Stimulated activated naive CD8-positive, alpha-beta T cell treated with anti-CD3 and anti-CD28 coated beads, Interleukin-15, amount 100 ng/mL, for 72 hours (primary cell): ENCODE results near the gene SPDYE1.

Source experiments
- ATAC-seq: fragments of 150-1000 bp; cut with Tn5 transposase; 2 replicates; pipeline ENCODE4 v1.10.0; 2021; ENCODE audit warnings: mild to moderate bottlenecking, moderate library complexity
- DNase-seq, 2 donors: peaks; one replicate each; pipeline ENCODE4 v3.0.0; 2021 to 2022
- H3K27ac Mint-ChIP-seq, 2 donors: one replicate each; pipeline ENCODE4 v1.8.0; 2022; ENCODE audit warnings: mild to moderate bottlenecking in 2 of 2, mixed read lengths in 2 of 2, moderate library complexity in 2 of 2
- H3K27me3 Mint-ChIP-seq: one replicate; pipeline ENCODE4 v1.8.0; 2022; ENCODE audit warnings: mixed read lengths
- H3K4me1 Mint-ChIP-seq: one replicate; pipeline ENCODE4 v1.8.0; 2022; ENCODE audit warnings: mild to moderate bottlenecking, mixed read lengths
- H3K4me3 Mint-ChIP-seq, 2 donors: one replicate each; pipeline ENCODE4 v1.8.0; 2022; ENCODE audit warnings: mild to moderate bottlenecking in 2 of 2, mixed read lengths in 2 of 2, moderate library complexity in 1 of 2
- H3K9me3 Mint-ChIP-seq, 2 donors: one replicate each; pipeline ENCODE4 v1.8.0; 2022; ENCODE audit warnings: mixed read lengths in 2 of 2

Gene SPDYE1

DNA sequence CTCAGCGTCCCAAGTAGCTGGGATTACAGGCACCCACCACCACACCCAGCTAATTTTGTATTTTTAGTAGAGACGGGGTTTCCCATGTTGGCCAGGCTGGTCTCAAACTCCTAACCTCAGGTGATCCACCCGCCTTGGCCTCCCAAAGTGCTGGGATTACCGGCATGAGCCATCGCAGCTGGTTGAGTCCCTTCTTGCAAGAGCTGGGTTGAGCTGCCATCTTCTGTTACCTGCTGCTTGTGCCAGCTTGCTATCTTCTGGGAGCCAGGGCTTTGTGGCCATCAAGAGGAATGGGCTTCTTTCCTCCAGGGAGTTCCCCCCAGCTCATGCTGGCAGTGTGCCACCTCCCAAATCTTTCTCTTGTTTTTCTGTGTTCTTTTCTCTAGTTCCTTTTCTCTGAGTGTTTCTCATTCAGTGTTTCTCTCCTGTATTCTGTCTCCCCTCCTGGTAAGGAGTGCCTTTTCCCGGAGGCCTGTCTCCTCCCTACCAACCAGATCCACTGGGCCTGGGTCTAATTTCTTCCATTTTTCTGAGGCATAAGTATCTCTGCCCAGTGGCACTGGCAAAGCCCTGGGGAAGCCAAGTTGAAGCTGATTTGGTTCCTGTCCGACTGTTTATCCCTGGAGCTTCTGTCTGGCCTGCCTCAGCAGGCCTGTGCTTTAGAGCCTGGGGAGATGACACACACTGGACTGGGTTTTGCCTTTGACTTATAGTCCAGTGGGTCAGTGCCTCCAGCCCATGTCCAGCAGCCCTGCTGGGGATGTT lies 50.5 kb downstream of the SPDYE1 start:
- Mint-ChIP-seq H3K9me3 (no peaks in the 10 kb centered on the region), H3K4me1 (peaks cover 85% of the 10 kb centered on the region), H3K4me3 (peak overlapping the region; percentile 17 to 29), H3K27ac (peak overlapping the region; percentile 67 to 74), H3K27me3 (no peaks in the 10 kb centered on the region)
- DNase-seq (no peak), ATAC-seq (no peak)

DNA sequence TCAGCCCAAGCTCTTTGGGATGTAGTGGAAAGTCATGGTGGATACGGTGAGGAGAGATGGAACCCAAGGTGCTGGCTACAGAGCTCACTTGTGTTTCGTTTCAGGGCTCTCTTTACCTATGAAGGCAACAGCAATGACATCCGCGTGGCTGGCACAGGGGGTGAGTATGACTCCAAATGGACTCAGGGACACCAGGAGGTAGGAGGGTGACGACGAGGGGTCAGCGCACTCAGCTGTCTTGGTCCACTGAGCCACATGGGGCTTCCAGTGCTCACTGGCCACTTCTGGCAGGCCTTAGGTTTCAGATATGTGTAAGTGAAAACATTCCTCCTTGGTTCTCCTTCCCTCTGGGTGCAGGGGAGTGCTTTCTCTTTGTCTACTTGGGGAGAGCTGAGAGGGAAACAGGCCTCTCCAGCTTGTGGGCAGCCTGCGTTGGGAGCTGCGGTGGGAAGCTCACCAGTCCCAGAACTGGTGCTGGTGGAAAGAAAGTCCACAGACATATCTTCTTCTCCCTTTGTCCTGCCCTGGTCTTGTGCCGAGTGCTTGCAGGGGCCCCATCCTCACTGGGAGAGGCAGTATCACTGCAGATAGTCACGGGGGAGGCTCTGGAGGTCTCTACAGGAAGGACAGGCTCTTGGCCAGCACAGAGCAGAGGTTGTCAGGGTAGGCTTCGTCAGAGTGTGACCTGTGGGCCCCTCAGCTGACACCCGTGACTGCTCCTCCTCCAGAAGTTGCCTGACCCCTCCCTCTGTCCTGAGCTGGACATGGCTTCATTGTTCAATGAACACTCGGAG lies 52.6 kb downstream of the SPDYE1 start:
- H3K9me3 Mint-ChIP-seq, result no peaks in the 10 kb centered on the region
- peaks cover 77% of the 10 kb centered on the region for H3K4me1 Mint-ChIP-seq
- no peak for DNase-seq
- ATAC-seq, result no peak
- H3K27ac Mint-ChIP-seq, result peak overlapping the region; percentile 80 to 87
- no peaks in the 10 kb centered on the region for H3K27me3 Mint-ChIP-seq
- peak overlapping the region in 1 of 2 donors; percentile 19 for H3K4me3 Mint-ChIP-seq

DNA sequence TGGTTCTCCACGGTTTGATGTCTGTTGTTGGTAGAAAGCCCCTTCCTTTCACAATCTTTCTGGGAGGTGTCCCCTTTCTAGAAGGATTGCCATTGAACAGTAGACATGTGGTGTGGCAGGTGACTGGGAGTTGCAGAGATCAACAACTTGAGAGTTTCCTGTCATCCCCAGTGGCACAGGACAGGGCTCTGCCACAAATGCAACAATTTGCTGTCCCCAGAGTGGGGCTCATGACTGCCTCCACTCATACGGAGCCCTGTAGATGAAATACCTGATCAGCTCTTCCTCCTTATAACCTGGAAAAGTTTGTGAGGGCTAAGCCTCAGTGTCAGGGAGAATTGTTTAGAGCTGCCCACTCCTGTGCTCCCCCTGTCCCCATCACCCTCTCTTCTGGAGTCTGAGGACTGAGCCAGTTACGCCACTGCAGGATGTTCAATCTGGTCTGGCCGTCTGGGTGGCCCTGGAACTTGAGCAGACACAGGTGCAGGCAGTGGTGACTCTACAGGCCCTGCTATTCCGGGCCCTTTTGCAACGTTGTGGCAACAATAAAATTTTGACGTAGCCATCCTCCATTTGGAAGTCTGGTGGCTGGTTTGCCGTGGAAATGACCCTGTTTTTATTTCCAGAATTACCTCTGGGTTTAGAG lies 53.3 kb downstream of the SPDYE1 start:
- Mint-ChIP-seq H3K4me1 (peaks cover 76% of the 10 kb centered on the region), H3K9me3 (no peaks in the 10 kb centered on the region), H3K27me3 (no peaks in the 10 kb centered on the region), H3K4me3 (no peak overlapping the region), H3K27ac (peak overlapping the region in 1 of 2 donors; percentile 87)
- DNase-seq (no peak), ATAC-seq (no peak)

DNA sequence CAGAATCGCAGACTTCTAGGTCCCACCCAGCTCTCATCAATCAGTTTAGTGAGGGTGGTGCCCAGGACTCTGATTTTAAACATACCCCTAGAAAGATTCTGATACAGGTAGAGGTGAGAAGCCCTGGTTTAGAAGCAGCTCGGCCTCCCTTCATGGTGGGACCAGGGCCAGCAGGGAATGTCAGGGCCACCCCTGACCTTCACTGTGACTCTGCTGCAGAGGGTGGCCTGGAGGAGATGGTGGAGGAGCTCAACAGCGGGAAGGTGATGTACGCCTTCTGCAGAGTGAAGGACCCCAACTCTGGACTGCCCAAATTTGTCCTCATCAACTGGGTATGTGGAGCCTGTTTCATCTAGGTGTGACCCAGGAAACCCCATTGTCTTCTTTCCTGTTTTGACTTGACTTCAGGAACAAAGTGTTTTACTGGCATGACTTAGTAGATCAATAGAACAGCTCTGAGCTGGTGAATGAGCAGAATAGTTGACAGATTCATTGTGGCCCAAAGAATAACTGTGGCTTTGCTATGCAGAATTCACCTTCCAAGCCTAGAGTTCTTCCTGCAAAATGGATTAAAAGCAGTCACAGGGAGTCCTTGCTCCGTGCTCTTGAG lies 54.0 kb downstream of the SPDYE1 start:
- ATAC-seq (no peak), DNase-seq (no peak)
- Mint-ChIP-seq H3K27ac (peak overlapping the region in 1 of 2 donors; percentile 46), H3K4me3 (no peak overlapping the region), H3K9me3 (no peaks in the 10 kb centered on the region), H3K27me3 (no peaks in the 10 kb centered on the region), H3K4me1 (peaks cover 72% of the 10 kb centered on the region)

DNA sequence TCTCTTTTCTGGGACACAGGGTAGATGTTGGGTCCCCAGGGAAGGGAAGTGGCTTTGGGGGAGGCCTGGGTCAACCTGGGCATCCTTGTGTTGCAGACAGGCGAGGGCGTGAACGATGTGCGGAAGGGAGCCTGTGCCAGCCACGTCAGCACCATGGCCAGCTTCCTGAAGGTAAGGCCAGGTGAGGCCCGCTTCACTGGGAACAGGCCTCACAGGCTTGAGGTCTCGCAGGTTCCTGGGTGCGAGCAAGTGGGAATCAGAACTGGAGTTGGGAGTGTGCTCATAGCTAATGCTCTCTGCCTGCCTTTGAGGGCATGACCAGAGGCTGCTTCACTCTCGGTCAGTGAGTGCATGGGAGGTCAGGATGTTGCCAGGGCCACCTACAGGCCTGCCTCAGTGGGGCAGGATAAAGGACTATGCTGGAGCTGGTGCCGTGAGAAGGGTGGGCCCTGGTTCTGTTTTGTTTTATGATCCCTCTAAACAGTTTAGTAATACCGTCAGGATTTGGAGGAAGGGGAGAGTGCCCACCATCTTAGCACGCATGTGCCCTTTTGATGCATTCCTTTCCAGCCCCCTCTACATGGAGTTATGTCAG lies 55.2 kb downstream of the SPDYE1 start:
- peak; percentile 52 for ATAC-seq
- H3K4me1 Mint-ChIP-seq, result peaks cover 72% of the 10 kb centered on the region
- H3K27ac Mint-ChIP-seq, result no peak overlapping the region
- H3K9me3 Mint-ChIP-seq, result no peaks in the 10 kb centered on the region
- H3K27me3 Mint-ChIP-seq, result no peaks in the 10 kb centered on the region
- no peak overlapping the region for H3K4me3 Mint-ChIP-seq
- no peak for DNase-seq

DNA sequence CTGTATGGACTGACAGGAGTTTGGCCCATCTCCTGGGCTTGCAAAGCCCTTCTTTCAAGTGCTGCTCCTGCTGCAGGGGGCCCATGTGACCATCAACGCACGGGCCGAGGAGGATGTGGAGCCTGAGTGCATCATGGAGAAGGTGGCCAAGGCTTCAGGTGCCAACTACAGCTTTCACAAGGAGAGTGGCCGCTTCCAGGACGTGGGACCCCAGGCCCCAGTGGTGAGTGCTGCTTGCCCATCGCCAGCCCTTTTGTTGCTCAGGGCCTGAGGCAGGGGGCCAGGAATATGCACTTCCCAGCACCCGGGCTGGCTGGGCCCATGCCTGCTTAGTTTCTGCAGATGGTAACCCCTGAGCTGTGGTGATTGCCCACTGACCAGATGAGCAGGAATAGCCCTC lies 59.0 kb downstream of the SPDYE1 start:
- H3K9me3 Mint-ChIP-seq, result no peaks in the 10 kb centered on the region
- peaks cover 50% of the 10 kb centered on the region for H3K4me1 Mint-ChIP-seq
- H3K27ac Mint-ChIP-seq, result no peak overlapping the region
- no peak for DNase-seq
- H3K4me3 Mint-ChIP-seq, result no peak overlapping the region
- H3K27me3 Mint-ChIP-seq, result no peaks in the 10 kb centered on the region
- no peak for ATAC-seq

DNA sequence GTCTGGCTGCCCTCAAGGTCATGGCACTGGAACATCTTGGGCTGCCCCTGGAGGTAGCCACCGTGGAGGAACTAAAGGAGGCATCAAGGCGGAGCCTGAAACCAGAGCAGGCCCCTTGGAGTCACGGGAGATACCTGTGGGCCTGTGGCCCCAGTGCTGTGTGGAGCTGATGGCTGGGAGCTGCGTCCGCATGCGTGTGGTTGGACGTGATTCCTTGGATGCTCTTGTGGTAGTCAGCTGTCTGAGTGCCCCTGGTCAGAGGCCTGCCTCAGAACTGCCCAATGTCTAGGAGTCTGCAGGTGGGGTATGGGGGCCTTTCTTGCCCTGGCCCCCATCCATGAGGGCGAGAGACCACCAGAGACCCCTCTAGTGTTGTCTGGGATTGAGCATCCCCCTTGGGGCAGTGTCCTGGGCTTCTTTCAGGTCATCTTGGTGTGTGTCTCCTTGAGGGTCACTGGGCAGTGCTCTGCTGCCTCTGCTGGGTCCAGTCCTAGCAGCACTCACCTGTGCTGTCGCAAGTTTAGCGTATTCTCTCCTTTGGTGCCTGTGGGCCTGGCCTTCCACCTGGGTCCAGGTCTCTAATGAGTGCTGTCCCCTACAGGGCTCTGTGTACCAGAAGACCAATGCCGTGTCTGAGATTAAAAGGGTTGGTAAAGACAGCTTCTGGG lies 59.6 kb downstream of the SPDYE1 start:
- no peaks in the 10 kb centered on the region for H3K27me3 Mint-ChIP-seq
- peaks cover 44% of the 10 kb centered on the region for H3K4me1 Mint-ChIP-seq
- peak overlapping the region in 1 of 2 donors; percentile 42 for H3K27ac Mint-ChIP-seq
- ATAC-seq (no peak), DNase-seq (no peak)
- H3K4me3 Mint-ChIP-seq, result peak overlapping the region in 1 of 2 donors; percentile 32
- no peaks in the 10 kb centered on the region for H3K9me3 Mint-ChIP-seq

DNA sequence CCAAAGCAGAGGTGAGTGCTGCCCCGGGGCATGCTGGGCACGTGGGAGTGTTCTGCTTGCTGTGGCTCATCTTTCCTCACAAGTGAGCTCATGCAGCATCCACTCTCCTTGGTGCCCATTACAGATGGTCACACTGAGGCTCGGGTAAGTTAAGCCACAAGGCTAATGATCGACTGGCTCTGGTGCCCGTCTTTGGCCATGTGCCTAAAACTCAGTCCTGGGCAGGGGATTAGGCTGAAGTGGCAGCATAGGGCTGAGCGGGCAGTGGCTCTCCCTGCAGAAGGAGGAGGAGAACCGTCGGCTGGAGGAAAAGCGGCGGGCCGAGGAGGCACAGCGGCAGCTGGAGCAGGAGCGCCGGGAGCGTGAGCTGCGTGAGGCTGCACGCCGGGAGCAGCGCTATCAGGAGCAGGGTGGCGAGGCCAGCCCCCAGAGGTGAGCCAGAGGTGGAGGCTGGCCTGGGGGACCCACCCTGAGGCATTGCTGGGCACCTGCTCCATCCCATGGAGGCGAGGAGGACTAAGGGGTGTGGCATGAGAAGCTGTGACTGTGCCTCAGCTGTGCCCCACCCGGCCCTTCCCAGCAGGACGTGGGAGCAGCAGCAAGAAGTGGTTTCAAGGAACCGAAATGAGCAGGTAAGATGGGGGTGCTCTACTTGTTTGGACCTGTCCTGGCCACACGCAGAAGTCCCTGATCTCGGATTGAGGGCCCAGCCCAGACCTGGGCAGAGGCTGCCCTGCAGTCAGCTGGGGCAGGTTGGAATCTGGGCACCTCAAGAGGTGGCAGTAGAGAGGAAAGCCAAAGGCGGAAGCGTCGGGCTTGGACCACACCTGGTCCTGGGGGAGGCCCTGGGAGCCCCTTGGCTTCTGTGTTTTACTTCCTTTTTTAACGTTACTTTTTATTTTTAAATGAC lies 60.4 kb downstream of the SPDYE1 start:
- Mint-ChIP-seq H3K4me1 (peaks cover 37% of the 10 kb centered on the region), H3K27me3 (no peaks in the 10 kb centered on the region), H3K9me3 (no peaks in the 10 kb centered on the region), H3K27ac (peak overlapping the region; percentile 73 to 88), H3K4me3 (peak overlapping the region in 1 of 2 donors; percentile 32)
- no peak for ATAC-seq
- DNase-seq, result no peak

DNA sequence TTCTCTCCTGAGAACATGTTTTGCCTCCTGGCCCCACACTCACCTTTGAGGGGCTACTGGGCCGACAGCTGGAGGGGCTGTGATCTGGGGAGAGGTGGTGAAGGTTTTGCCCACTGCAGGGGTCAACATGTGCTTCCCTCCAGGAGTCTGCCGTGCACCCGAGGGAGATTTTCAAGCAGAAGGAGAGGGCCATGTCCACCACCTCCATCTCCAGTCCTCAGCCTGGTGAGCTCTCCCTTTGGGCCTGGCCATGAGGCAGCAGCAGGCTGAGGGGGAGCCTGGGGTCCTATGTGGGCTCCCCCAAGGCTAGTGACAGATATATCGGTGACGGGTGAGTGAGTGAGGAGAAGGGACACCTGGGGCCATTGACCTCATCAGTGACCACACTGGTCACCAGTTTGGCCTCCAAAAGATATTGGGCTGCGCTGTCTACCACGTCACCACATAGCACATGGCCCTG lies 61.1 kb downstream of the SPDYE1 start:
- peaks cover 37% of the 10 kb centered on the region for H3K4me1 Mint-ChIP-seq
- H3K27ac Mint-ChIP-seq, result peak overlapping the region; percentile 73 to 88
- no peaks in the 10 kb centered on the region for H3K9me3 Mint-ChIP-seq
- H3K4me3 Mint-ChIP-seq, result peak overlapping the region in 1 of 2 donors; percentile 2
- no peak for DNase-seq
- peak; percentile 3 for ATAC-seq
- no peaks in the 10 kb centered on the region for H3K27me3 Mint-ChIP-seq

DNA sequence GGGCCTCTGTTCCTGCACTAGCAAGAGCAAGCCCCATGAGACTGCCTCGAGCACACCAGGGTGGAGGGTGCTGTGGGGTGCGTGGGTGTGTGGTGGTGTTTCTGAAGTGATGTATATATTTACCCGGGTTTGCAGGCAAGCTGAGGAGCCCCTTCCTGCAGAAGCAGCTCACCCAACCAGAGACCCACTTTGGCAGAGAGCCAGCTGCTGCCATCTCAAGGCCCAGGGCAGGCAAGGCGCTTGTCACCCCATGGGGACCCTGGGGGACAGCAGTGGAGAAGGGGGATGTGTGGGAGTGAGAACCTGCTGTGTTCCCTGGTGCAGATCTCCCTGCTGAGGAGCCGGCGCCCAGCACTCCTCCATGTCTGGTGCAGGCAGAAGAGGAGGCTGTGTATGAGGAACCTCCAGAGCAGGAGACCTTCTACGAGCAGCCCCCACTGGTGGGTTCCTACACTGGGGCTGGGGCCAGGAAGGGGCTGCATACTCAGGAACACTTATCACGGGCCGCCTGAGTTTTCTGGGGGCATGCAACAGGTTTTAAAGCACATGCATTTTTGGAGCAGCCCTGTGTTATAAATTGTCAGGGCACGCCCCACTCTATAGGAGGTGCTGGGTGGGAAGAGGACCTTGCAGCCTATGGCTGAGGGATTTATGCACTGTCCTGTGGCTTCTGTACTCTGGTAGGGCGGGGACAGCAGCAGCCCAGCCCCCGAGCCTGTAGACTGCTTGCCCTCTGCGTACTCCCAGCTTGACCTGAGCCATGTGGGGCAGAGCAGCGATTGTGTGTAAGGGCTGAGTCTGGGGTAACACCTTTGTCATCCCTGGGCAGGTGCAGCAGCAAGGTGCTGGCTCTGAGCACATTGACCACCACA lies 61.8 kb downstream of the SPDYE1 start:
- Mint-ChIP-seq H3K9me3 (no peaks in the 10 kb centered on the region), H3K27ac (peak overlapping the region in 1 of 2 donors; percentile 75), H3K27me3 (no peaks in the 10 kb centered on the region), H3K4me1 (peaks cover 37% of the 10 kb centered on the region), H3K4me3 (no peak overlapping the region)
- DNase-seq, result no peak
- ATAC-seq, result peak; percentile 48
